Measurements from ENCODE around the gene ZNF644. TPM values are rescaled to one million over a fixed set of nuclear protein-coding genes. Genes with fewer than 3 reads are reported as not detected.

The ZNF644 gene
- polyA plus RNA-seq, 3 donors: 58.3 to 59.9 (median 59.9) TPM

DNA sequence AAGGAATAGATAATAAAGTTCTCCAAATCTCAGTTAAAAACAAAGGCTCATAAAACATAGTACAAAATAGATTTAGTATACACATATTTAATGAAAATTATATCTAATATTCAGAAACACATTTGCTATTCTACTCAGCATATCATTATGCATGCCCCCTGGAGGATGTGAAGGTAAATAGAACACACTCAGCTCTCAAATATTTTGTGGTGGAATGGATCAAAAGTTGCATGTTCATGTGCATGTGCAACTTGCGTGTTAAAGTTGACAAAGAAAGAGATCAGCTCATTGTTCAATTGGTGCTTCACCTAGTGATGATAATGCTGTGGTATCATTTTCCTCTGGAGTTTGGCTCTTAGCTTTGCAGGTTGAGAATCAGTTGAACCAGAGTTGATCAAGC lies 4.9 kb upstream of the ZNF644 start:
- no peak for DNase-seq

GRCh38 chr1:91026320-91026719 lies 4.5 kb upstream of the ZNF644 start:
- no peak for DNase-seq

GRCh38 chr1:91024481-91025119 lies 2.8 kb upstream of the ZNF644 start:
- no peak for DNase-seq

GRCh38 chr1:91022518-91022929 lies 689 bp upstream of the ZNF644 start:
- no peak for DNase-seq

- peak; percentile 85 for DNase-seq
Observed at GRCh38 chr1:91020967-91021685, 709 bp downstream of the ZNF644 start.

DNA sequence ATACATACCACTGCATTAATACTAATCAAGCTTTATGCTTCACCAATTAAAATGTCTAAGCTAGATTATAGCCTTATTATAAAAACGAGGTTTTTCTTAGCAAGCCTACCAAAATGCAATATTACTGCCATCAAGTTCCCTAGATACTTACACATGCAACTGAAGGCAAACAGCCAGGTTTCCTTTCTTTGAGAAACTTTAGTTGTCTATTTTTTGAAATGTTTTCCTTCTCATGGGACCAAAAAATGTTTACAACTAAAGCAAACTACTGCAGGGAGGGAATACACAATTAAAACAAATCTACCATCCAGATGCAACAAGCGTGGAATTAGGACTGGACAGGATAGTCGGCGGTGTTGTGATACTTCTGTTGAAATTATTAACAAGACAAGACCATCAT lies 1.3 kb downstream of the ZNF644 start:
- DNase-seq: no peak

DNA sequence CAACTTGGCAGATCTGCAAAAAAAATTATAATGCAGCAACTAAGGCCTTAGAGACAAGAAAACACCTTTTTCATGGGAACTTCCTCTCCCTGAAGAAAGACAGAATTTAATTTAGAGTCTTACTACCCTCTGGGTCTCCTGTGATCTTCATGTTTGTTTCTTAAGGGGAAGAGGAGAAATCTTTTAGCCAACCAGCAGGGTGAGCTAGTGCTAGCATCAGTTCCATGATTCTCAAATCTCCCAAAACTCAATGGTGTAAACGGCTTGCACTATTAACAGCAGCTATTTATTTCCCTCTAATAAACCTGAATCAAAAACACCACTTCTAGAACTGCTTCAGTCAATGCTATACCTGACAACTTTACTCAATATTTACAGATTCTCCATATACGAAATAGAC lies 3.8 kb downstream of the ZNF644 start:
- DNase-seq: no peak

GRCh38 chr1:91015794-91016550 lies 5.9 kb downstream of the ZNF644 start:
- no peak for DNase-seq

DNA sequence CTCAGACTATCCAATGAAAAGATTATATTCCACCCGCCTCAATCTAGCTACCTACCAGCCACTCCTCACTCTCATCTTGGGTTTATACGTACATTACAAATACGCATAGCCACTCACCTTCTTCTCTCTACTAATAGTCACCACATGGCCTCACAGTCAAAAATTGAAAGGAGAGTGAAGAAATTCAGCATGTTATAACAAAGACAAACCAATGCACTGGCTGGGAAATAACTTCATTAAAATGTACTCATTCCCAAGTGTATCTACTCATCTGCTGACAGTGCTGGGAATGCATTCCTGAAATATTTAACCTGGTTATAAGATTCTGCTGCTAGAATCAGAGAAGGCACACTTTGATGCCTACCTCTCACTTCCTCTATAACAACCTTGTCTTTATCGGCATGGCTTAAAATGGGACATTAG lies 6.5 kb downstream of the ZNF644 start:
- no peak for DNase-seq

DNA sequence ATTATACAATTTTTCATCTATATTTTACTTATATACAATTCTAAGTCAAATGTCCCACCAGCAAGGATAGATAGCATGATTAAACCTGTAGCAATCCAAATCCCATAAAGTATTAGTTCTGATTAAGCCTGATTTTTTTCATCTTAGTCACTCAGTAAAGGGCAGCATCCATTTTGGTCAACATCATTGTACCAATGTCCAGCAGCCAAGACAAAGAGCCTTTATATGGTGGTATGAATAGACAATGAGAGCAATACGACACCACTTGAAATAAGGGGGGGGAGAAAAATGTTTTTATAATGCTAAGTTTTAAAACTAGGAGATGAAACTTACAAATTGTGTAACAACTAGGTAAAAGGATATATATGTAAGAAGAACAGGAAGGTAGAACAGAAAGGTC lies 7.4 kb downstream of the ZNF644 start:
- DNase-seq: no peak

- no peak for DNase-seq
Observed at GRCh38 chr1:91013302-91013701, 8.5 kb downstream of the ZNF644 start.

DNA sequence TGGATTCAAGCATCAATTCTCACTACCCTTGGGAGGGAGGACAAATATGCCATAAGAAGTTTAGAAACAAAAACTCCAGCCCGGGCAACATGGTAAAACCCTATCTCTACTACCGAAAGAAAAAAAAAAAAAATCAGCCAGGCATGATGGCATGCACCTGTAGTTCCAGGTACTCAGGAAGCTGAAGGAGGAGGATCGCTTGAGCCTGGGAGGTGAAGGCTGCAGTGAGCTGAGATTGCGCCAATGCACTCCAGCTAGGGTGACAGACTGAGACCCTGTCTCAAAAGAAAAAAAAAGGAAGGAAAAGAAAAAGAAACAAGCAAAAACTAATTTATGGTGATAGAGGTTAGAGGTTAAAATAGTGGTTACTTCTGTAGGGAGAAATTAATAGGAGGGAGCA lies 9.6 kb downstream of the ZNF644 start:
- DNase-seq: no peak

DNA sequence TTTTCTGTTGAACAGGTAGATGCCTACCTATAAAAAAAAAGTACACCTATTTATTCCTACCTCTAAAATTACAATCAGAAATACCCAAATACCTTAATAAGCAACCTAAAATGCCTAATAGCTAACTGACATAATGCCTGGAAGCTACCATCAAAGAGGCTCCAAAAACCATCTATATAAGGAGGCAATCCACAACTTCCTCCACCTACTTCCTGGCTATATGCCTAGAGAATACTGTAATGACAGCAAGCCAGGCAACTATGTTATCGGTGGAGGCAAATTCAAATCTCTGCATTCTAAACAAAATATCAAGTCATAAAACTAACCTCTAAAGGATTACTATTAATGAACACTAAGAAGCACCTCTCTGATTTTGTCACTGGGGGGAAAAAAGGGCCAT lies 10.1 kb downstream of the ZNF644 start:
- no peak for DNase-seq

DNA sequence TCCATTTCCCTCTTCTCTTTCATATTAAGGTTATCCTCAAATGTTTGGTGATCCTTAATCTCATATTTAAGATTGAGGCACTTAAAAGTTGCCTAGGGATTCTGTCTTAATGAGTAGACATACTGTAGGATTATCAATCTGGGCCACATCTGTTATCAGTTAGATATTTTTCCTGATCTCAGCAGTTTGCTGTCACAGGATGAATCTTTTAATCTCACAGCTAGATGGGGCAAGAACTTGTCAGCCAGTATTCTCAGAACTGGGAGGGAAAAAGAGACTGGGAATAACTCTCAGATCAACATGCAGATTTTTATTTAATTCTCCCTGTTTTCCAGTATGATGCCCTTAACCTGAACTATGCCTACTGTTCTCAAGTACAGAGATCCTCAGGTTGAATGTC lies 14.0 kb downstream of the ZNF644 start:
- DNase-seq: no peak

DNA sequence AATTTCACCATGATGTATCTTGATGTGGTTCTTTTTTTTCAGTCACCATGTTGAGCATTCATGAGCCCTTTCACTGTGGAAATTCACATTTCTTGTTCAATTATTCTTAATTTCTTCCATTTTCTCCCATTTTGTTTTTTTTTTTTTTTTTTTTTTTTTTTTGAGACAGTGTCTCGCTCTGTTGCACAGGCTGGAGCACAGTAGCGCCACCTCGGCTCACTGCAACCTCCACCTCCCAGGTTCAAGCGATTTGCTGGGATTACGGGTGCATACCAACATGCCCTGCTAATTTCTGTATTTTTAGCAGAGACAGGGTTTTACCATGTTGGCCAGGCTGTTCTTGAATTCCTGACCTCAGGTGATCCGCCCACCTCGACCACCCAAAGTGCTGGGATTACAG lies 14.7 kb downstream of the ZNF644 start:
- DNase-seq: no peak

- DNase-seq: no peak
Observed at GRCh38 chr1:91006113-91006908, 15.5 kb downstream of the ZNF644 start.

DNA sequence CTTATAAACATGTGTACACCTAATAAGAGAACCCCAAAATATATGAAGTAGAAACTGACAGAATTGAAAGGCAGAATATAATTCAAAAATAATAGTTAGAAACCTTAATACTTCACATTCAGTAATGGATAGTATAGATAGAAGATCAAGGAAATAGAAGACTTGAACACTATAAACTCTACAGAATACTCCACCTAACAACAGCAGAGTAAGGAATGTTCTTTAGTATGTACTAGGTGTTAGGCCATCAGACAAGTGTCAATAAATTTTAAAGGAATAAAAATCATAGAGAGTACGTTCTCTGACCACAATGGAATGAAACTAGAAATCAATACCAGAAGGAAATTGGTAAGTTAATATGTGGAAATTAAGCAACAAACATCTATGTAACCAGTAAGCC lies 16.6 kb downstream of the ZNF644 start:
- no peak for DNase-seq

DNA sequence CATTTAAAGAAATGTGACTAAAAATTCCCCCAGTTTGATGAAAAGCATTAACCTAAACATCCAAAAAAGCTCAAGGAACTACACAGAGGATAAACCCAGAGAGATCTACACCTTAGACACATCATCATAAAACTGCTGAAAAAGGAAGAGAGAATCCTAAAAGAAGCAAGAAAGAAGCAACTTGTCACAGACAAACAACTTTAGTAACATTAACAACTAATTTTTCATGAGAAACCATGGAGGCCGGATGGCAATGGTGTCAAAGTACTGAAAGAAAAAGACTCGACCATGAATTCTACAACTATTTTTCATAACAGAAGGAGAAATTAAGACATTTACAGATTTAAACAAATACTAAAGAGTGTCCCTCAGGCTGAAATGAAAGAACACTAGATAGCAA lies 17.7 kb downstream of the ZNF644 start:
- DNase-seq: no peak

DNA sequence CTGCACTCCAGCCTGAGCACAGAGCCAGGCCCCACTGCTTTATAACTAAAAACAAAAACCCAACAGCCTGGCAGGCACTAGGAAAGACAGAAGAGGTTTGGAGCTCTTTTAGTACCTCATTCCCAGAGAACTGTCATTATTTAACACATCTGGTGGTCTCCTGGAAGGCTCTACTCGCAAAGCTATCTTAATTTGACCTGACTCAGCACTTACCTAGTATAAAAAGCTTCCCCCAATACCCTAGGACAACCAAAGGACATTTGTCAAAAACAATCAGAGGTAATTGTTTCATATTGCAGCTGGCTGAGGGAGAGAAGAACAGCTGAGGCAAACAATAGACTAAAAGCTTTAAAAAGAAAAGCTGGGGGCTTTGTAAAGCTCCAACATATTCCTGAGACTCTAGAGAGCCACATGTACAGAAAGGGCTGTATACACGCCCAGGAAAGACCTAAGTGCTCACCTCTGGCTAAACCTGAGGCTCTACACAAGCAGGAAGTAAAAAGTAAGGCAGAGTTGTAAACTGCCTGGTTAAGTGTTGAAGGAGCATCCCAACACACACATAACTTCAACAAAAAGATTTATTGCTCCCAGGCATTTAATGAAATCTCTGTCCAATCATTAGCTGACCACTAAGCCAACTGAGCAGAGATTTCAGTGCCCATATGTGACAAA lies 25.0 kb downstream of the ZNF644 start:
- no peak for DNase-seq

DNA sequence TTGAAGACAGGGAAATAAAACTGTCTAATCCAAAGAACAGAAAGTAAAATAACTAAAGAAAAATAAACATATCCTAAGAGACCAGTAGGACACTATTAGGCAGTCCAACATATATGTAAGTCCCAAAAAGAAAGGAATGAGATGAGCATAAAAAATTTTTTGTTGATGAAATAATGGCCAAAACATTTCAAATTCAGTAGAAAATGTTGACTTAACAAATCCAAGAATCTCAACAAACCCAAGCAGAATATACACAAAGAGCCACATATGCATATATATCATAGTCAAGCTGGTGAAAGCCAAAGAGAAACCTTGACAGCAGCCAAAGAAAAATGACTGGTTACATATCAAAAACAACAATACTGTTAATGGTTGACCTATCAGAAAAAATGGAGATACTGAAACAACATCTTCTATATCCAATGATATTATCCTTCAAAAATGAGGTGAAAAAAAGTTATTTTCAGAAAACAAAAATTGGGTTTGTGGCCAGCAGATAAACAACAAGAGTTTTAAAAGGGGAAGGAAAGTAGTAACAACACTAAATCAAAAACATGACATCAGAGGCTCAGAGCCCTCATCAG lies 26.4 kb downstream of the ZNF644 start:
- DNase-seq: no peak

GRCh38 chr1:90994461-90994860 lies 27.4 kb downstream of the ZNF644 start:
- DNase-seq: no peak

Measured in renal pelvis (tissue), 4 donors.